SH-SY5Y (cell line): ENCODE measurements around the gene RPS28.

Source experiments
- GATA2 ChIP-seq: IDR thresholded peaks from 2 replicates; pipeline ENCODE4 v1.6.1; 2011; ENCODE audit warnings: mild to moderate bottlenecking, low read depth, low read length
- GATA3 ChIP-seq: IDR thresholded peaks from 2 replicates; pipeline ENCODE4 v1.6.1; 2011; ENCODE audit warnings: low read depth, mild to moderate bottlenecking, low read length, moderate library complexity

GRCh38 chr19:8307965-8308866 is 13.1 kb upstream of the RPS28 start, which contains the start of gene CD320:
- TF ChIP-seq GATA2 (no peak), GATA3 (no peak)
